Memory B cell (primary cell): Measurements from ENCODE around the gene GALR2.

Source experiments
- ATAC-seq: fragments of 150-1000 bp; cut with Tn5 transposase; 2 replicates; pipeline ENCODE4 v1.10.0; 2021; ENCODE audit warnings: low read depth, mild to moderate bottlenecking, moderate library complexity
- DNase-seq, 2 donors: peaks; one replicate each; pipeline ENCODE4 v3.0.0; 2022; ENCODE audit warnings: low spot score in 2 of 2
- H3K27ac Mint-ChIP-seq: one replicate; pipeline ENCODE4 v1.8.0; 2022; ENCODE audit warnings: mild to moderate bottlenecking, moderate library complexity, mixed read lengths
- H3K27me3 Mint-ChIP-seq: one replicate; pipeline ENCODE4 v1.8.0; 2022; ENCODE audit warnings: mixed read lengths
- H3K36me3 Mint-ChIP-seq: one replicate; pipeline ENCODE4 v1.8.0; 2022; ENCODE audit warnings: mild to moderate bottlenecking, mixed read lengths
- H3K4me1 Mint-ChIP-seq: one replicate; pipeline ENCODE4 v1.8.0; 2022; ENCODE audit warnings: mixed read lengths
- H3K4me3 Mint-ChIP-seq: one replicate; pipeline ENCODE4 v1.8.0; 2022; ENCODE audit warnings: mild to moderate bottlenecking, moderate library complexity, mixed read lengths
- H3K9me3 Mint-ChIP-seq: one replicate; pipeline ENCODE4 v1.8.0; 2022; ENCODE audit warnings: mixed read lengths

GALR2 gene

GRCh38 chr17:76074390-76075363, at the start of gene GALR2:
GALR2 (plus strand) TSS chr17:76074781; CDS start chr17:76074884, 103 bp downstream.
- Mint-ChIP-seq H3K27me3 (peaks cover 21% of the 10 kb centered on the region), H3K36me3 (no peaks in the 10 kb centered on the region), H3K4me1 (peaks cover 27% of the 10 kb centered on the region), H3K9me3 (no peaks in the 10 kb centered on the region), H3K27ac (peak within 1 kb of the TSS; percentile 75), H3K4me3 (peak within 1 kb of the TSS; percentile 61)
- ATAC-seq (no peak), DNase-seq (peak in 1 of 2 donors; percentile 44)

GRCh38 chr17:76025294-76025693, 49.3 kb upstream of the GALR2 start:
- Mint-ChIP-seq H3K36me3 (no peaks in the 10 kb centered on the region), H3K4me1 (peaks cover 9% of the 10 kb centered on the region), H3K27me3 (peaks cover 6% of the 10 kb centered on the region), H3K4me3 (no peak overlapping the region), H3K27ac (no peak overlapping the region), H3K9me3 (no peaks in the 10 kb centered on the region)
- ATAC-seq (no peak), DNase-seq (no peak)

- Mint-ChIP-seq H3K4me3 (no peak overlapping the region), H3K9me3 (no peaks in the 10 kb centered on the region), H3K27me3 (peaks cover 6% of the 10 kb centered on the region), H3K27ac (no peak overlapping the region), H3K36me3 (no peaks in the 10 kb centered on the region), H3K4me1 (peaks cover 9% of the 10 kb centered on the region)
- DNase-seq (no peak), ATAC-seq (no peak)
Measured at GRCh38 chr17:76026714-76027158, 47.8 kb upstream of the GALR2 start.

GRCh38 chr17:76027159-76027839, 47.3 kb upstream of the GALR2 start, which contains the start of gene EVPL:
EVPL (minus strand) TSS chr17:76027306; CDS start chr17:76027198, 108 bp downstream.
- no peaks in the 10 kb centered on the region for H3K9me3 Mint-ChIP-seq
- peaks cover 9% of the 10 kb centered on the region for H3K4me1 Mint-ChIP-seq
- H3K36me3 Mint-ChIP-seq, result no peaks in the 10 kb centered on the region
- DNase-seq (no peak), ATAC-seq (no peak)
- no peak within 1 kb of the TSS for H3K4me3 Mint-ChIP-seq
- H3K27ac Mint-ChIP-seq, result no peak within 1 kb of the TSS
- H3K27me3 Mint-ChIP-seq, result peaks cover 6% of the 10 kb centered on the region

- no peaks in the 10 kb centered on the region for H3K9me3 Mint-ChIP-seq
- H3K4me3 Mint-ChIP-seq, result no peak overlapping the region
- DNase-seq (no peak), ATAC-seq (no peak)
- no peak overlapping the region for H3K27ac Mint-ChIP-seq
- peaks cover 2% of the 10 kb centered on the region for H3K27me3 Mint-ChIP-seq
- H3K4me1 Mint-ChIP-seq, result peaks cover 7% of the 10 kb centered on the region
- H3K36me3 Mint-ChIP-seq, result no peaks in the 10 kb centered on the region
Measured at GRCh38 chr17:76032073-76032779, 42.4 kb upstream of the GALR2 start.

- H3K4me1 Mint-ChIP-seq, result peaks cover 7% of the 10 kb centered on the region
- ATAC-seq (no peak), DNase-seq (no peak)
- no peaks in the 10 kb centered on the region for H3K36me3 Mint-ChIP-seq
- no peaks in the 10 kb centered on the region for H3K27me3 Mint-ChIP-seq
- no peak overlapping the region for H3K4me3 Mint-ChIP-seq
- no peaks in the 10 kb centered on the region for H3K9me3 Mint-ChIP-seq
- no peak overlapping the region for H3K27ac Mint-ChIP-seq
Measured at GRCh38 chr17:76032780-76033108, 41.8 kb upstream of the GALR2 start.

GRCh38 chr17:76033139-76033538, 41.4 kb upstream of the GALR2 start:
- ATAC-seq, result no peak
- DNase-seq, result no peak
- Mint-ChIP-seq H3K4me1 (peaks cover 7% of the 10 kb centered on the region), H3K27ac (no peak overlapping the region), H3K27me3 (no peaks in the 10 kb centered on the region), H3K9me3 (no peaks in the 10 kb centered on the region), H3K36me3 (no peaks in the 10 kb centered on the region), H3K4me3 (no peak overlapping the region)

GRCh38 chr17:76034428-76035350, 39.9 kb upstream of the GALR2 start:
- DNase-seq (no peak), ATAC-seq (no peak)
- Mint-ChIP-seq H3K36me3 (peaks cover 11% of the 10 kb centered on the region), H3K9me3 (no peaks in the 10 kb centered on the region), H3K27ac (no peak overlapping the region), H3K4me1 (peaks cover 1% of the 10 kb centered on the region), H3K27me3 (no peaks in the 10 kb centered on the region), H3K4me3 (no peak overlapping the region)

- no peak for ATAC-seq
- H3K27ac Mint-ChIP-seq, result no peak overlapping the region
- no peak overlapping the region for H3K4me3 Mint-ChIP-seq
- peaks cover 21% of the 10 kb centered on the region for H3K36me3 Mint-ChIP-seq
- no peaks in the 10 kb centered on the region for H3K27me3 Mint-ChIP-seq
- H3K9me3 Mint-ChIP-seq, result no peaks in the 10 kb centered on the region
- no peak for DNase-seq
- H3K4me1 Mint-ChIP-seq, result no peaks in the 10 kb centered on the region
Measured at GRCh38 chr17:76036497-76037261, 37.9 kb upstream of the GALR2 start.

- no peak overlapping the region for H3K4me3 Mint-ChIP-seq
- no peaks in the 10 kb centered on the region for H3K9me3 Mint-ChIP-seq
- no peak for ATAC-seq
- no peaks in the 10 kb centered on the region for H3K4me1 Mint-ChIP-seq
- no peak for DNase-seq
- no peaks in the 10 kb centered on the region for H3K27me3 Mint-ChIP-seq
- H3K36me3 Mint-ChIP-seq, result peaks cover 21% of the 10 kb centered on the region
- H3K27ac Mint-ChIP-seq, result peak overlapping the region; percentile 1
Measured at GRCh38 chr17:76038050-76038449, 36.5 kb upstream of the GALR2 start.

GRCh38 chr17:76039121-76039520, 35.5 kb upstream of the GALR2 start:
- H3K4me3 Mint-ChIP-seq, result no peak overlapping the region
- H3K27ac Mint-ChIP-seq, result no peak overlapping the region
- ATAC-seq, result no peak
- no peaks in the 10 kb centered on the region for H3K27me3 Mint-ChIP-seq
- peaks cover 27% of the 10 kb centered on the region for H3K36me3 Mint-ChIP-seq
- DNase-seq, result no peak
- H3K4me1 Mint-ChIP-seq, result no peaks in the 10 kb centered on the region
- H3K9me3 Mint-ChIP-seq, result no peaks in the 10 kb centered on the region

GRCh38 chr17:76040376-76040775, 34.2 kb upstream of the GALR2 start:
- ATAC-seq (no peak), DNase-seq (no peak)
- Mint-ChIP-seq H3K4me1 (no peaks in the 10 kb centered on the region), H3K36me3 (peaks cover 31% of the 10 kb centered on the region), H3K9me3 (no peaks in the 10 kb centered on the region), H3K27me3 (no peaks in the 10 kb centered on the region), H3K4me3 (no peak overlapping the region), H3K27ac (peak overlapping the region; percentile 50)
